Measurements from ENCODE around the gene GLI1.
A peak's percentile ranks its signal among the peaks of the same experiment; 100 is the strongest.
"Not testable (repeated sequence)": the region's sequence is repeated elsewhere in the genome, so short reads cannot be mapped to it uniquely, and the experiment has no call there.

The GLI1 gene

DNA sequence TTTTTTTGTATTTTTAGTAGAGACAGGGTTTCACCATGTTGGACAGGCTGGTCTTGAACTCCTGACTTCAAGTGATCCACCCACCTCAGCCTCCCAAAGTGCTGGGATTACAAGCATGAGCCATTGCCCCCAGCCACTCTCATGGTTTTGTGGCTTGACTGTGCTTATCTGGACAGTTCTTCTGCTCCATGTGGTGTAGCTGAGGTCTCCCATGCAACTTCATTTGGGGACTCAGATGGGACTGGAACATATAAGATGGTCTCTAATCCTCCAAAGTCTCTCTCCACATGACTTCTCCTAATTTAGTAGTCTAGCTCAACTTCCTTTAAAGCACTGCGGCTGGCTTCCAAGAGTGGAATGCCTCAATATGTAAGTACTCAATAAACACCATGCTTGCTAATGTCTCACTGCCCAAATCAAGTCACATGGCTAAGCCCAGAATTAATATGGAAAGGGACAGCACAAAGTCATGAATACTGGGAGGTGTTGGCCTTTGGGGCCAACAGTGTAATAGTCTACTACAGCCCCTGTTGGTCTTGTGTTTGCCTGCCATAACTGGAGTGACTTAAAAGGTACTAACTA is 17.6 kb upstream of the GLI1 start:
- DNase-seq (ENCODE audit: low read depth), result no peak

DNA sequence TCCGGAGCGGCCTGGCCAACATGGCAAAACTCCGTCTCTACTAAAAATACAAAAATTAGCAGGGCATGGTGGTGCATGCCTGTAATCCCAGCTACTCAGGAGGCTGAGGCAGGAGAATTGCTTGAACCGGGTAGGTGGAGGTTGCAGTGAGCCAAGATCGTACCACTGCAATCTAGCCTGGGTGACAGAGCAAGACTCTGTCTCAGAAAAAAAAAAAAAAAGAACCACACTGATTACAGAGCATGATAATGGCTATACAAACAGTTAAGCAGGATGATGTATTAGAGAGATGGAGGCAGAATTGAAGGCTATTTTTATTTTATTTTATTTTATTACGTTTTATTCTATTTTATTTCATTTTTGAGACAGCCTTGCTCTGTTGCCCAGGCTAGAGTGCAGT is 15.2 kb upstream of the GLI1 start:
- DNase-seq (ENCODE audit: low read depth), result not testable (repeated sequence)

- DNase-seq (ENCODE audit: low read depth), result no peak
Observed at GRCh38 chr12:57444744-57445143, 14.8 kb upstream of the GLI1 start.

DNA sequence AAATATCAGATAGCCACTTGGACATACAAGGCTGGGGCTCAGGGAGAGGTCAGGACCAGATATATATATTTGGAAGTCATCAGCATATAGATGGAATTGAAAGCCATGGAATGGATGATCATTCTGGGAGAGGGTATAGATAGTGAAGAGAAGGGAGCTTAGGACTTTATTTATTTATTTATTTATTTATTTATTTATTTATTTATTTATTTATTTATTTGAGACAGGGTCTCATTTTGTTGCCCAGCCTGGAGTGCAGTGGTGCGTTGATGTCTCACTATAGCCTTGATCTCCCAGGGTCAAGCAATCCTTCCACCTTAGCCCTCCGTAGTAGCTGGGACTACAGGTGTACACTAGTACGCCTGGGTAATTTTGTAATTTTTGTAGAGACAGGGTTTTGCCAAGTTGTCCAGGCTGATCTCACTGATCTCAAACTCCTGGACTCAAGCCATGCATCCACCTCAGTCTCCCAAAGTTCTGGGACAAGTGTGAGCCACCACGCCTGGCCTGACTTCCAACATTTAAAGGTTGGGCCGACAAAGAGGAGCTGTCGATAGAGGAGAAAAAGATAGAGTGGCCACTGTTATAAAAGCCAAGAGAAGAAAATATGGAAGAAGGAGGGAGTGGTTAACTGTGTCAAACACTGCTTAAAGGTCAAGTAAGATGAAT is 13.2 kb upstream of the GLI1 start:
- no peak for DNase-seq (ENCODE audit: low read depth)

GRCh38 chr12:57448669-57449068 is 10.9 kb upstream of the GLI1 start:
- DNase-seq (ENCODE audit: low read depth), result no peak

DNA sequence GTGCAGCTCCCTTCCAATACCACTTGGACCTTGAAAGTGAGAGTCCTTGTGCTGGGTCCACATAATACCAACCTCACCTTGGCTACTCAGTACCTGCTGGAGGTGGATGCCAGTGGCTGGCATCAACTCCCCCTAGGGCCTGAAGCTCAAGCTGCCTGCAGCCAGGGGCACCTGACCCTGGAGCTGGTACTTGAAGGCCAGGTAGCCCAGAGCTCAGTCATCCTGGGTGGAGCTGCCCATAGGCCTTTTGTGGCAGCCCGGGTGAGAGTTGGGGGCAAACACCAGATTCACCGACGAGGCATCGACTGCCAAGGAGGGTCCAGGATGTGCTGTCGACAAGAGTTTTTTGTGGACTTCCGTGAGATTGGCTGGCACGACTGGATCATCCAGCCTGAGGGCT is 10.2 kb upstream of the GLI1 start:
- no peak for DNase-seq (ENCODE audit: low read depth)

DNA sequence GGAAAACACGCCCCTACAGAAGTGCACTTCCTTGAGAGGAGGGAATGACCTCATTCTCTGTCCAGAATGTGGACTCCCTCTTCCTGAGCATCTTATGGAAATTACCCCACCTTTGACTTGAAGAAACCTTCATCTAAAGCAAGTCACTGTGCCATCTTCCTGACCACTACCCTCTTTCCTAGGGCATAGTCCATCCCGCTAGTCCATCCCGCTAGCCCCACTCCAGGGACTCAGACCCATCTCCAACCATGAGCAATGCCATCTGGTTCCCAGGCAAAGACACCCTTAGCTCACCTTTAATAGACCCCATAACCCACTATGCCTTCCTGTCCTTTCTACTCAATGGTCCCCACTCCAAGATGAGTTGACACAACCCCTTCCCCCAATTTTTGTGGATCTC is 9.5 kb upstream of the GLI1 start:
- DNase-seq (ENCODE audit: low read depth), result no peak

DNA sequence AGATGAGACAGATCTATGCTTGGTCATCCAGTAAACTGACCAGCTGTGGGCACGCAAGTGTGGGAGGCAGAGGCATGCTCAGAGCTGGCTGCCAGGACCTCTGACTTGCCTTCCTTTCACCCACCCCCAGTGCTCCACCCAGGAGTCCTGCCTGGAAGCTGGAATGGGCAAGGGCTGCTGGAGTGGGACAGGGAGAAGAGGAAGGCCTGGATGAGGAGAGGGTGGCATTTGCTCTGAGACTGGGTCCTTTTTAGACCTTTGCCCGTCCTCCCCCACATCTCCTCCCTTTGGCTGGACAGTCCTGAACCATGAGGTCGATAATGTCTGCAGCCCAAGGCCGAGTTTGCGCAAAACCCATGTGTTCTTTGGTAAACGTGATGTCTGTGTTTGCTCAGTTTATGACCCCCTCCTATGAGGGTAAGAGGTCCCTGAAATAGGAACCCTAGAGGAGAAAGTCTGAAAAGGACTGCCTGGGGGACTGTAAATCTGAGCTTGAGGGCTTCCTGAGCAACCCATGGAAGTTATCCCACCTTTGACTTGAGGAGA is 8.3 kb upstream of the GLI1 start:
- no peak for DNase-seq (ENCODE audit: low read depth)

DNA sequence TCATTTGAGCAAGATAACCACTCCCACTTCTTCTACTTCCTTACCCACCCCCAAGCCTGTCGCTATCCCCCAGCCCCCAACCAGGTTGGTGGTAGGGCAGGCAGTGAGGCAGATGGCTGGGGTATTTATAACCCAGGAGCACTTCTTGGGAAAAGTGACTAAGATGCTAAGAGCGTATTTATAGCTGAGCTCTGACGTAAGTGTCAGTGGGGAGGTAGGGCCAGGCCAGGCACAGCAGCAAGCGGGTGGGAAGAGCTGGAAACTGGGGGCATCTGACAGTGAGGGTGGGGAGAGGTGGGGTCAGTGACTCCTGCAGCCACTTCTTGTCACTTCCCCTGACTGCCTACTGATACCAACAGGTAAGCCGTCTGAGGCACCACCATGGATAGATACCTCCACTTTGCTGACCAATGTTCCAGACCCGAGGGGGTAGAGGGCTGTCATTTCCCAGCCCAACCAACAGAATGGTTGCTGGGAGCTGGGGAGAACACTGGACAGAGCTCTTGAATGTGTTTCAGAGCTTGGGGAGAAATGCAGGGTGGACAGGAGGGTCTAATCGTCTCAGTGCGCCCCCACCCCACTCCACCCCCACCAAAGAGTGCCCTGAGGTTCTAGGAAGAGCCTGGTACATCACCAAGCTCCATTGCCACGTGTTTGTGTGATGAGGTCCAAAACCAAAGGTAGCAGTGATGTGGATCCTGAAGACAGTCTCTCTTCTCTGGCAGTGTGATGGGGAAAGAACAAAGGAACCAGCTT is 7.2 kb upstream of the GLI1 start:
- no peak for DNase-seq (ENCODE audit: low read depth)

DNA sequence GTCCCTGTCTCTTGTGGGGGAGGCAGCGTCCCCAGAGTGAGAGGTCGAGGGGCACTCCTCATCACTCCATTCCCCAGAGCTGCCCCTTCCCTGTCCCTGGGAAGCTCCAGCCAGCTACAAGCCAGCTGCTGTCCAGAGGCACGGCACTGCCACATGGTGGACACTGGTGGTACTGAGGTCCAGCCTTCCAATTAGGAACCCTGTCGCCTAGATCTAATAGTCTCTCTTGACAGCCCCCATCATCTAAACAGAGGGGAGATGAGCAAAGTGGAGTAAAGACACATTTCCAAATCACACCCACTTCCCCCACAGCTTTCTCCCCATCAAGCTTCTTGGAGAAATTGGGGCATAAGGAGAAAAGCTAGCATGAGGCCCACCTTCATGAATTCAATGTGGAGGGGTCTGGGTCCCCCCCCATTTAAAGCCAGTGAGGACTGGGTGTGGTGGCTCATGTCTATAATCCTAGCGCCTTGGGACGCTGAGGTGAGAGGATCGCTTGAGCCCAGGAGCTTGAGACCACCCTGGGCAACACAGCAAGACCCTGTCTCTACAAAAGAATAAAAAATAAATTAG is 6.6 kb upstream of the GLI1 start:
- no peak for DNase-seq (ENCODE audit: low read depth)

- no peak for DNase-seq (ENCODE audit: low read depth)
Observed at GRCh38 chr12:57454213-57454565, 5.4 kb upstream of the GLI1 start.

- peak; percentile 96 for DNase-seq (ENCODE audit: low read depth)
Observed at GRCh38 chr12:57454566-57455373, 4.8 kb upstream of the GLI1 start, which contains the start of gene INHBE. TSS of gene INHBE (plus strand) at chr12:57455307. CDS start at chr12:57455537, 230 bp downstream.

DNA sequence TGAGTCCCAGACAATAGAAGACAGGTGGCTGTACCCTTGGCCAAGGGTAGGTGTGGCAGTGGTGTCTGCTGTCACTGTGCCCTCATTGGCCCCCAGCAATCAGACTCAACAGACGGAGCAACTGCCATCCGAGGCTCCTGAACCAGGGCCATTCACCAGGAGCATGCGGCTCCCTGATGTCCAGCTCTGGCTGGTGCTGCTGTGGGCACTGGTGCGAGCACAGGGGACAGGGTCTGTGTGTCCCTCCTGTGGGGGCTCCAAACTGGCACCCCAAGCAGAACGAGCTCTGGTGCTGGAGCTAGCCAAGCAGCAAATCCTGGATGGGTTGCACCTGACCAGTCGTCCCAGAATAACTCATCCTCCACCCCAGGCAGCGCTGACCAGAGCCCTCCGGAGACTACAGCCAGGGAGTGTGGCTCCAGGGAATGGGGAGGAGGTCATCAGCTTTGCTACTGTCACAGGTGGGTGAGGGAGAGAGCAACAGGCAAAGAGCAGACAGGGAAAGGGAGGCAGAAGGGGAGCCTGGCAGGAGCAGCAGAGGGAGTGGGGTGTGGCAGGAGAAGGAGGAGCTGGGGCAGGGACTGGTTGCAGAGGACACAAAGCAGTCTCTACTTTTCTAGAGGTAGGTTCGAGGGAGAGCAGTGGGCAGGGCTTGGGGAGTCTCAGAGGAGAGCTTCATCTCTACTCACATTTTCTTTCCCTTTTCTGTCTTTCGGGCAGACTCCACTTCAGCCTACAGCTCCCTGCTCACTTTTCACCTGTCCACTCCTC is 4.0 kb upstream of the GLI1 start:
- DNase-seq (ENCODE audit: low read depth), result no peak

- DNase-seq (ENCODE audit: low read depth), result no peak
Observed at GRCh38 chr12:57456145-57456700, 3.4 kb upstream of the GLI1 start.

- no peak for DNase-seq (ENCODE audit: low read depth)
Observed at GRCh38 chr12:57456737-57457490, 2.7 kb upstream of the GLI1 start.

GRCh38 chr12:57458665-57459054 is 925 bp upstream of the GLI1 start:
- DNase-seq (ENCODE audit: low read depth), result no peak

DNA sequence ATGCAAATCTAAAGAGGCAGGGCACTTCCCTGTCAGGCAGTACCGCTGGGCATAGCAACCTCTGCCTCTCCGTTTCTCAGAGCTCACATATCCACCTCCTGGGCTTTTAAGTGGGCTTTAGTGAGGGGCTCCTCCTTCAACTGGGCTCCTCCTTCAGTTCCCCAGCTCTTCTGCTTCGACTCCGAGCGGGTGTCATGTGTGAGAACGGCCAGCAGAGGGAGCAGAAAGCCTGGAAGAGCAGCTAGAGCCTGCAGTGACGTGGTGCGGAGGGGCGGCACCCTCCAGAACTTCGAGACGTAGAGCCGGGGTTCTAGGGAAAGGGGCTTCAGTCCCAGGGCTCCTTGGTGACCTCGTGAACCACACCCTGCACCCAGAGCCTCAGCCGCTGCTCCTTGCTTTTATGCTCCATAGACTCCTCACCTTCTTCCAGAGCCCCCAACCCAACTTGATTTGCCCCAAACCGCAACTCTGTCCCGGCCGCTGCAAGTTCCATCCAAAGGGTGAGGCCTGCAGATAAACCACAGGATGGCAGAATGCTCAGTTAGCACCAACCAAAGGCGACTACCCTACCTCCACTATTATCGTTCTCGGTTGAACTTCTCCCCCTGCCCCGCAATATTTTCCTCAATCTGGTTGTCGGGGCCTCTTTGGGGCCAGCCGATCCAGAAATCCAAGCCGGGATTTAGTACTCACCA is 383 bp upstream of the GLI1 start:
- DNase-seq (ENCODE audit: low read depth), result peak; percentile 97

DNA sequence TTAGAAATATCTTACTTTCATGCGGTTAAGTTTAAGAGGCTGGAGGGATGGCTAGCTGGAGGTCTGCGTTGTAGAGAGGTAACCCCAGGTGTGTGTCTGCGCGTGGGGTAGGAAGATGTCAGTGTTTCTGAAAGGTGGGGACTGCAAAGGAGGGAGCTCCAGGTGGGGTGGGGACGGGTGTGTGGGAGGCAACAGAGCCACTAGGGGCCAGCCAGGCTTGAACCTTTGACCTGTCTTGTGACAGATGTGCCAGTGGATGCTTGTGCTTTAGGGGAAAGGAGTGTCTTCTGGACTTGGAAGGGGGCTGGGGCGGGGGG is 841 bp downstream of the GLI1 start:
- DNase-seq (ENCODE audit: low read depth), result no peak

GRCh38 chr12:57460841-57461275 is 1.3 kb downstream of the GLI1 start:
- DNase-seq (ENCODE audit: low read depth), result no peak
